ENCODE results near the gene ATP1A1.
A peak's percentile ranks its signal among the peaks of the same experiment; 100 is the strongest.

Gene ATP1A1

GRCh38 chr1:116408193-116408592, 35.1 kb downstream of the ATP1A1 start:
- no peak for TF ChIP-seq CTCF (IDR thresholded peaks at IDR 0.05; ENCODE audit: low read depth, low read length)
- no peak overlapping the region for H3K4me3 ChIP-seq (replicated peaks in 1 of 2; ENCODE audit: low read depth in 2 of 2, low read length in 2 of 2)
- no peak for DNase-seq (ENCODE audit: low read depth in 2 of 2)

GRCh38 chr1:116408803-116409720, 36.0 kb downstream of the ATP1A1 start:
- no peak for TF ChIP-seq CTCF (IDR thresholded peaks at IDR 0.05; ENCODE audit: low read depth, low read length)
- no peak for DNase-seq (ENCODE audit: low read depth in 2 of 2)
- no peak overlapping the region for H3K4me3 ChIP-seq (replicated peaks in 1 of 2; ENCODE audit: low read depth in 2 of 2, low read length in 2 of 2)

GRCh38 chr1:116409751-116410191, 36.7 kb downstream of the ATP1A1 start:
- no peak overlapping the region for H3K4me3 ChIP-seq (replicated peaks in 1 of 2; ENCODE audit: low read depth in 2 of 2, low read length in 2 of 2)
- peak in 1 of 2 donors; percentile 25 for DNase-seq (ENCODE audit: low read depth in 2 of 2)
- TF ChIP-seq CTCF (IDR thresholded peaks at IDR 0.05; ENCODE audit: low read depth, low read length), result no peak

- no peak overlapping the region for H3K4me3 ChIP-seq (replicated peaks in 1 of 2; ENCODE audit: low read depth in 2 of 2, low read length in 2 of 2)
- peak; percentile 52 to 94 for DNase-seq (ENCODE audit: low read depth in 2 of 2)
- no peak for TF ChIP-seq CTCF (IDR thresholded peaks at IDR 0.05; ENCODE audit: low read depth, low read length)
These were observed 38.9 kb downstream of the ATP1A1 start for GRCh38 chr1:116411784-116412479.

- no peak overlapping the region for H3K4me3 ChIP-seq (replicated peaks in 1 of 2; ENCODE audit: low read depth in 2 of 2, low read length in 2 of 2)
- TF ChIP-seq CTCF (IDR thresholded peaks at IDR 0.05; ENCODE audit: low read depth, low read length), result no peak
- DNase-seq (ENCODE audit: low read depth in 2 of 2), result no peak
These were observed 39.4 kb downstream of the ATP1A1 start for GRCh38 chr1:116412480-116412798.

- TF ChIP-seq CTCF (IDR thresholded peaks at IDR 0.05; ENCODE audit: low read depth, low read length), result no peak
- no peak overlapping the region for H3K4me3 ChIP-seq (replicated peaks in 1 of 2; ENCODE audit: low read depth in 2 of 2, low read length in 2 of 2)
- no peak for DNase-seq (ENCODE audit: low read depth in 2 of 2)
These were observed 39.9 kb downstream of the ATP1A1 start for GRCh38 chr1:116412898-116413297.

All from cardiac fibroblast (primary cell).